GM19239 (cell line): ENCODE results near the gene KIAA1614.
"Not testable (repeated sequence)": the region's sequence is repeated elsewhere in the genome, so short reads cannot be mapped to it uniquely, and the experiment has no call there.

Experiments used
- DNase-seq: peaks from one replicate; pipeline ENCODE4 v3.0.0; 2011; ENCODE audit warnings: low spot score; ENCODE audit not compliant: insufficient read length
- FAIRE-seq: peaks from 2 replicates; lab custom pipeline; 2011; peaks lifted over from hg19 to GRCh38; lab: Jason Lieb, UNC

The KIAA1614 gene

GRCh38 chr1:180954005-180954800, 41.5 kb downstream of the KIAA1614 start:
- FAIRE-seq (peak; percentile 79), DNase-seq (peak; percentile 78)

GRCh38 chr1:180954801-180955165, 42.1 kb downstream of the KIAA1614 start:
- FAIRE-seq (peak; percentile 35), DNase-seq (no peak)

- no peak for DNase-seq
These were observed 43.4 kb downstream of the KIAA1614 start for GRCh38 chr1:180956028-180956640.

GRCh38 chr1:180959620-180960019, 46.9 kb downstream of the KIAA1614 start:
- FAIRE-seq, DNase-seq: not testable (repeated sequence)

More at GRCh38 chr1:180956028-180956640, 43.4 kb downstream of the KIAA1614 start:
- FAIRE-seq, result no peak

- FAIRE-seq, result no peak
- no peak for DNase-seq
These were observed 48.9 kb downstream of the KIAA1614 start for GRCh38 chr1:180961622-180962021.

GRCh38 chr1:180962178-180962577, 49.5 kb downstream of the KIAA1614 start:
- DNase-seq, result no peak
- no peak for FAIRE-seq

- DNase-seq (no peak), FAIRE-seq (no peak)
These were observed 51.4 kb downstream of the KIAA1614 start for GRCh38 chr1:180964056-180964455.

GRCh38 chr1:180964595-180964994, 51.9 kb downstream of the KIAA1614 start:
- FAIRE-seq (no peak), DNase-seq (no peak)

GRCh38 chr1:180966312-180966711, 53.6 kb downstream of the KIAA1614 start:
- FAIRE-seq, result no peak

GRCh38 chr1:180966744-180967536, 54.2 kb downstream of the KIAA1614 start:
- DNase-seq (no peak), FAIRE-seq (no peak)

More at GRCh38 chr1:180966312-180966711, 53.6 kb downstream of the KIAA1614 start:
- DNase-seq, result no peak

GRCh38 chr1:180967558-180967957, 54.9 kb downstream of the KIAA1614 start:
- FAIRE-seq, result no peak
- no peak for DNase-seq

GRCh38 chr1:180968834-180969233, 56.1 kb downstream of the KIAA1614 start:
- FAIRE-seq, DNase-seq: not testable (repeated sequence)

GRCh38 chr1:180969434-180969833, 56.7 kb downstream of the KIAA1614 start:
- DNase-seq (no peak), FAIRE-seq (no peak)

GRCh38 chr1:180970333-180971079, 57.8 kb downstream of the KIAA1614 start:
- no peak for FAIRE-seq
- DNase-seq, result no peak

- DNase-seq, result no peak
- no peak for FAIRE-seq
These were observed 58.7 kb downstream of the KIAA1614 start for GRCh38 chr1:180971273-180971997.

- DNase-seq (no peak), FAIRE-seq (no peak)
These were observed 60.7 kb downstream of the KIAA1614 start for GRCh38 chr1:180973369-180973768.

GRCh38 chr1:180974236-180974635, 61.5 kb downstream of the KIAA1614 start:
- no peak for FAIRE-seq
- no peak for DNase-seq

- DNase-seq (no peak), FAIRE-seq (no peak)
These were observed 62.9 kb downstream of the KIAA1614 start for GRCh38 chr1:180975551-180975950.

- DNase-seq (no peak), FAIRE-seq (no peak)
These were observed 63.5 kb downstream of the KIAA1614 start for GRCh38 chr1:180976191-180976590.
